Panc1 (cell line): ENCODE measurements around the gene DUS1L. TPM values are rescaled to one million over a fixed set of nuclear protein-coding genes. Genes with fewer than 3 reads are reported as not detected.

Experiments
- ATAC-seq: fragments of 200-7000 bp; cut with Tn5 transposase; 2 replicates; pipeline ENCODE4 v1.9.1; 2020; ENCODE audit warnings: mild to moderate bottlenecking, moderate library complexity
- BruUV-seq: library from RNA; stranded (reverse); fragments of 400-500 nt; replicated peaks from 2 replicates; lab custom pipeline; 2021; lab: Mats Ljungman, UMichigan
- CTCF ChIA-PET: fragments of 300-600 bp; sonication (Branson Sonifier 250); formaldehyde crosslinking; loops from one replicate; lab custom pipeline; 2022; ENCODE audit warnings: antibody characterized with exemption; lab: Charles Lee
- POLR2A ChIA-PET: fragments of 300-600 bp; sonication (Branson Sonifier 250); formaldehyde crosslinking; loops from one replicate; lab custom pipeline; 2022; ENCODE audit warnings: antibody characterized with exemption; lab: Charles Lee
- DNase-seq: peaks from one replicate; pipeline ENCODE4 v3.0.0-alpha.2; 2010; ENCODE audit warnings: low read depth, low spot score
- H3K27ac ChIP-seq: 2 replicates; pipeline ENCODE4 v1.5.1; 2011; ENCODE audit warnings: mild to moderate bottlenecking, low read length, inconsistent platforms
- H3K27me3 ChIP-seq: fragments of 200-500 bp; sonication (Bioruptor generic); 2 replicates; pipeline ENCODE4 v1.6.0; 2014; ENCODE audit warnings: low read length, inconsistent platforms; ENCODE audit not compliant: control insufficient read depth, insufficient read depth
- H3K36me3 ChIP-seq: fragments of 200-500 bp; sonication (Bioruptor generic); 2 replicates; pipeline ENCODE4 v1.5.1; 2014; ENCODE audit warnings: inconsistent platforms, mild to moderate bottlenecking, low read length, moderate library complexity; ENCODE audit not compliant: control insufficient read depth, insufficient read depth
- H3K4me1 ChIP-seq: 2 replicates; pipeline ENCODE4 v1.5.1; 2011; ENCODE audit warnings: inconsistent platforms, mild to moderate bottlenecking, low read length, moderate library complexity; ENCODE audit not compliant: control insufficient read depth, insufficient read depth
- H3K4me3 ChIP-seq, 2 experiments: 2 replicates each; pipeline ENCODE4 v1.5.1; 2011 to 2012; ENCODE audit warnings: low read depth in 2 of 2, low read length in 2 of 2, mild to moderate bottlenecking in 2 of 2, inconsistent platforms in 1 of 2, moderate library complexity in 1 of 2
- H3K9me3 ChIP-seq: fragments of 200-500 bp; sonication (Bioruptor generic); 2 replicates; pipeline ENCODE4 v1.5.1; 2014; ENCODE audit warnings: low read depth, mild to moderate bottlenecking, inconsistent platforms, low read length, moderate library complexity; ENCODE audit not compliant: control insufficient read depth, insufficient read depth
- POLR2AphosphoS5 ChIP-seq: IDR thresholded peaks from 2 replicates; pipeline ENCODE4 v1.6.1; 2012; ENCODE audit warnings: mild to moderate bottlenecking, low read depth, low read length, moderate library complexity
- SIN3A ChIP-seq: IDR thresholded peaks from 2 replicates; pipeline ENCODE4 v1.6.1; 2012; ENCODE audit warnings: low read depth, mild to moderate bottlenecking, low read length, moderate library complexity, borderline replicate concordance; ENCODE audit not compliant: insufficient read depth
- TCF7L2 ChIP-seq: IDR thresholded peaks from 2 replicates; pipeline ENCODE4 v1.6.1; 2011; ENCODE audit warnings: mild to moderate bottlenecking, low read depth, low read length, inconsistent platforms
- in situ Hi-C: cut with HindIII; loops from 2 replicates; pipeline ENCODE4 v1.10.0; 2016; ENCODE audit warnings: low sequenced_read_pairs, low pct_unique_long_range_greater_than_20kb
- intact Hi-C: fragments of 100-400 bp; cut with micrococcal nuclease; formaldehyde crosslinking; loops from one replicate; pipeline ENCODE4 v1.10.0; 2022; ENCODE audit not compliant: unreplicated experiment
- total RNA-seq: library from RNA; stranded (reverse); gene quantifications from one replicate; pipeline ENCODE4 v1.2.1, GENCODE V29; 2021; ENCODE audit not compliant: unreplicated experiment
- TF ChIP-seq, protein P1 (sequence below): fragments of 450-650 bp; IDR thresholded peaks from 2 replicates; pipeline ENCODE4 v1.5.1; 2017; ENCODE audit warnings: mild to moderate bottlenecking
- TF ChIP-seq, protein P2 (sequence below), 2 experiments: IDR thresholded peaks; 2 replicates each; pipeline ENCODE4 v1.6.1; 2011 to 2012; ENCODE audit warnings: low read depth in 2 of 2, control low read depth in 1 of 2, low read length in 1 of 2, mild to moderate bottlenecking in 1 of 2, moderate library complexity in 1 of 2; ENCODE audit not compliant: insufficient read depth in 1 of 2

Gene DUS1L
- total RNA-seq, 1 experiment from 2014 or later = 115 TPM

GRCh38 chr17:82054351-82055022 lies 11.1 kb downstream of the DUS1L start:
- POLR2A ChIA-PET = interaction anchor here (0.5 to 0.7 kb wide), 2 partner anchors 35 to 171 kb away, joined by 4 read pairs; no protein-coding TSS in a partner anchor
- Histone ChIP-seq H3K27me3 (no peaks in the 10 kb centered on the region), H3K9me3 (no peaks in the 10 kb centered on the region), H3K4me1 (peaks cover 32% of the 10 kb centered on the region), H3K27ac (no peak overlapping the region), H3K36me3 (peaks cover 9% of the 10 kb centered on the region), H3K4me3 (no peak overlapping the region)
- in situ Hi-C loops (loop anchor here (10.0 kb wide), 1 partner anchor 80 kb away; no protein-coding TSS in a partner anchor), intact Hi-C loops (no loop called here)
- BruUV-seq = no TSS peak
- no peak for DNase-seq
- TF ChIP-seq, protein P1, sequence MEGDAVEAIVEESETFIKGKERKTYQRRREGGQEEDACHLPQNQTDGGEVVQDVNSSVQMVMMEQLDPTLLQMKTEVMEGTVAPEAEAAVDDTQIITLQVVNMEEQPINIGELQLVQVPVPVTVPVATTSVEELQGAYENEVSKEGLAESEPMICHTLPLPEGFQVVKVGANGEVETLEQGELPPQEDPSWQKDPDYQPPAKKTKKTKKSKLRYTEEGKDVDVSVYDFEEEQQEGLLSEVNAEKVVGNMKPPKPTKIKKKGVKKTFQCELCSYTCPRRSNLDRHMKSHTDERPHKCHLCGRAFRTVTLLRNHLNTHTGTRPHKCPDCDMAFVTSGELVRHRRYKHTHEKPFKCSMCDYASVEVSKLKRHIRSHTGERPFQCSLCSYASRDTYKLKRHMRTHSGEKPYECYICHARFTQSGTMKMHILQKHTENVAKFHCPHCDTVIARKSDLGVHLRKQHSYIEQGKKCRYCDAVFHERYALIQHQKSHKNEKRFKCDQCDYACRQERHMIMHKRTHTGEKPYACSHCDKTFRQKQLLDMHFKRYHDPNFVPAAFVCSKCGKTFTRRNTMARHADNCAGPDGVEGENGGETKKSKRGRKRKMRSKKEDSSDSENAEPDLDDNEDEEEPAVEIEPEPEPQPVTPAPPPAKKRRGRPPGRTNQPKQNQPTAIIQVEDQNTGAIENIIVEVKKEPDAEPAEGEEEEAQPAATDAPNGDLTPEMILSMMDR = no peak
- 0 out of 2 replicates have a peak, but pooled peaks have one; percentile 9 for TF ChIP-seq POLR2AphosphoS5
- CTCF ChIA-PET = no interaction called here
- no peak for ATAC-seq

DNA sequence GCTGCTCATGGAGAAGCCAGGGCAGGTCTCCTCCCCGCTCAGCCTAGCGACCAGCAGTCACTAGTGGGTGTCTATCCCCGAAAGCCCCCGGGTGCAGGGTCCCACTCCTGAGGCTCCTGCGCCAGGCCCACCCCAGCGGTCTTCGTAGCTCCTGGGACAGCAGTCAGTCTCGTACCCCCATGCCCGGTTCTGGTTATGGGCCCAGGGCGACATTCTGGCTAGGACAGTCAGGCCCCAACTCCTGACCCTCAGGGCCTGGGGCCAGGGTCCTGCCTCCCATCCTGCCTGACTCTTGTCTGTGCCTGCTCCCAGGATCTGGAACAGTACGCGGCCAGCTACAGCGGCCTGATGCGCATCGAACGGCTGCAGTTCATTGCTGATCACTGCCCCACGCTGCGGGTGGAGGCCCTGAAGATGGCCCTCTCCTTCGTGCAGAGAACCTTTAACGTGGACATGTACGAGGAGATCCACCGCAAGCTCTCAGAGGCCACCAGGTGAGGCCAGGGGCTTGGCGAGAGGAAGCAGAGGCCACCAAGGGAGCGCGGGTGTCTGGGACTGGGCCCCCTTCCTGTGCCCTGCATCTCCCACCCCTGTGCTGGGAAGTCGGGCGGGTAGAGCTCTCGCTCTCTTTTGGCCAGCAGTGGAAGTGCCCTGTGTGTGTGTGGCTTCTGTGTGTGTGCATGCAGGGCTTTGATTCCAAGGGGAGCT lies 11.9 kb downstream of the DUS1L start:
- Histone ChIP-seq H3K36me3 (peaks cover 9% of the 10 kb centered on the region), H3K9me3 (no peaks in the 10 kb centered on the region), H3K27me3 (no peaks in the 10 kb centered on the region), H3K4me3 (no peak overlapping the region), H3K4me1 (peaks cover 32% of the 10 kb centered on the region), H3K27ac (no peak overlapping the region)
- TF ChIP-seq, protein P1 = no peak
- no peak for TF ChIP-seq SIN3A
- TF ChIP-seq POLR2AphosphoS5 = no peak
- no peak for TF ChIP-seq TCF7L2
- TF ChIP-seq, protein P2, sequence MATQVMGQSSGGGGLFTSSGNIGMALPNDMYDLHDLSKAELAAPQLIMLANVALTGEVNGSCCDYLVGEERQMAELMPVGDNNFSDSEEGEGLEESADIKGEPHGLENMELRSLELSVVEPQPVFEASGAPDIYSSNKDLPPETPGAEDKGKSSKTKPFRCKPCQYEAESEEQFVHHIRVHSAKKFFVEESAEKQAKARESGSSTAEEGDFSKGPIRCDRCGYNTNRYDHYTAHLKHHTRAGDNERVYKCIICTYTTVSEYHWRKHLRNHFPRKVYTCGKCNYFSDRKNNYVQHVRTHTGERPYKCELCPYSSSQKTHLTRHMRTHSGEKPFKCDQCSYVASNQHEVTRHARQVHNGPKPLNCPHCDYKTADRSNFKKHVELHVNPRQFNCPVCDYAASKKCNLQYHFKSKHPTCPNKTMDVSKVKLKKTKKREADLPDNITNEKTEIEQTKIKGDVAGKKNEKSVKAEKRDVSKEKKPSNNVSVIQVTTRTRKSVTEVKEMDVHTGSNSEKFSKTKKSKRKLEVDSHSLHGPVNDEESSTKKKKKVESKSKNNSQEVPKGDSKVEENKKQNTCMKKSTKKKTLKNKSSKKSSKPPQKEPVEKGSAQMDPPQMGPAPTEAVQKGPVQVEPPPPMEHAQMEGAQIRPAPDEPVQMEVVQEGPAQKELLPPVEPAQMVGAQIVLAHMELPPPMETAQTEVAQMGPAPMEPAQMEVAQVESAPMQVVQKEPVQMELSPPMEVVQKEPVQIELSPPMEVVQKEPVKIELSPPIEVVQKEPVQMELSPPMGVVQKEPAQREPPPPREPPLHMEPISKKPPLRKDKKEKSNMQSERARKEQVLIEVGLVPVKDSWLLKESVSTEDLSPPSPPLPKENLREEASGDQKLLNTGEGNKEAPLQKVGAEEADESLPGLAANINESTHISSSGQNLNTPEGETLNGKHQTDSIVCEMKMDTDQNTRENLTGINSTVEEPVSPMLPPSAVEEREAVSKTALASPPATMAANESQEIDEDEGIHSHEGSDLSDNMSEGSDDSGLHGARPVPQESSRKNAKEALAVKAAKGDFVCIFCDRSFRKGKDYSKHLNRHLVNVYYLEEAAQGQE (IDR thresholded peaks at IDR 0.05; ENCODE audit: insufficient read depth in 1 of 2, low read depth in 2 of 2, low read length in 1 of 2) = no peak
- ATAC-seq (no peak), DNase-seq (no peak)
- intact Hi-C loops (no loop called here), in situ Hi-C loops (loop anchor here (10.0 kb wide), 1 partner anchor 81 kb away; no protein-coding TSS in a partner anchor)
- POLR2A ChIA-PET = interaction anchor here (0.5 kb wide), 1 partner anchor 170 kb away, joined by 4 read pairs; no protein-coding TSS in a partner anchor
- CTCF ChIA-PET = no interaction called here
- BruUV-seq = no TSS peak
